HG03095 (cell line): ENCODE results near the gene FBXO31.
A peak's percentile ranks its signal among the peaks of the same experiment; 100 is the strongest.
"Not testable (repeated sequence)": the region's sequence is repeated elsewhere in the genome, so short reads cannot be mapped to it uniquely, and the experiment has no call there.

ENCODE experiments used
- ATAC-seq: cut with Tn5 transposase; IDR thresholded peaks from one replicate; pipeline ENCODE4 v1.9.1; 2021; ENCODE audit warnings: moderate library complexity; ENCODE audit not compliant: unreplicated experiment

FBXO31 gene

GRCh38 chr16:87411375-87412271 is 28.0 kb upstream of the FBXO31 start:
- ATAC-seq, result no peak

GRCh38 chr16:87410968-87411367 is 27.4 kb upstream of the FBXO31 start:
- ATAC-seq, result no peak

GRCh38 chr16:87410530-87410929 is 27.0 kb upstream of the FBXO31 start:
- ATAC-seq, result no peak

- no peak for ATAC-seq
Measured at GRCh38 chr16:87409781-87410180, 26.2 kb upstream of the FBXO31 start.

GRCh38 chr16:87409153-87409552 is 25.6 kb upstream of the FBXO31 start:
- no peak for ATAC-seq

DNA sequence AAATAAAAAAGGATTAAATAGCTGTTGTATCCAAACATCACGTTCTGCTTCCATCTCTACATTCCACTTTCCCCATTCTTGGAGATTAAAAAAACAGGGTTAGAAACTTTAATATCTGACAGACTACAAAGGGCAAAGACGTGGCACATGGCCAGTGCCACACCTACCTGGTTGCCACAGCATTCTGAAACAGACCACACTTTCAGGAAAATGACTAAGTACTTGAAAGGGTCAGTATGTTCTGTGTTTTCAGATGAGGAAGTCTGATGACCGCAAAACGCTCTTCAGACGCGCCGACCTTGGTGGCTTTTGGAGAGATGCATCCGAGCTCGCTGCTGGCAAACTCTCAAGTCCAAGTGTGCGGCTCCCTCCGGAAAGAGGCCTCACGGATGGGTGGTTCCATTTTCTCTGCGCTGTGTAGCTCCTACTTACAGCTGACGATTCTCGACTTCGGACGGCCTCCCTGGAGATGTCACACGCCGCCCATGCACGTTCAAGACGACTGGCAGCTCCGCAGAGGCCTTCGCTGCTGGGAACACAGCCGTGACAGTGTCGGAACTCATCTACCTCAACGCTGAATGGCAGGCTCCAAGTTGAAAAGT is 24.0 kb upstream of the FBXO31 start:
- no peak for ATAC-seq

- ATAC-seq, result no peak
Measured at GRCh38 chr16:87406495-87407088, 23.0 kb upstream of the FBXO31 start.

GRCh38 chr16:87404764-87405625 is 21.4 kb upstream of the FBXO31 start:
- ATAC-seq, result no peak

DNA sequence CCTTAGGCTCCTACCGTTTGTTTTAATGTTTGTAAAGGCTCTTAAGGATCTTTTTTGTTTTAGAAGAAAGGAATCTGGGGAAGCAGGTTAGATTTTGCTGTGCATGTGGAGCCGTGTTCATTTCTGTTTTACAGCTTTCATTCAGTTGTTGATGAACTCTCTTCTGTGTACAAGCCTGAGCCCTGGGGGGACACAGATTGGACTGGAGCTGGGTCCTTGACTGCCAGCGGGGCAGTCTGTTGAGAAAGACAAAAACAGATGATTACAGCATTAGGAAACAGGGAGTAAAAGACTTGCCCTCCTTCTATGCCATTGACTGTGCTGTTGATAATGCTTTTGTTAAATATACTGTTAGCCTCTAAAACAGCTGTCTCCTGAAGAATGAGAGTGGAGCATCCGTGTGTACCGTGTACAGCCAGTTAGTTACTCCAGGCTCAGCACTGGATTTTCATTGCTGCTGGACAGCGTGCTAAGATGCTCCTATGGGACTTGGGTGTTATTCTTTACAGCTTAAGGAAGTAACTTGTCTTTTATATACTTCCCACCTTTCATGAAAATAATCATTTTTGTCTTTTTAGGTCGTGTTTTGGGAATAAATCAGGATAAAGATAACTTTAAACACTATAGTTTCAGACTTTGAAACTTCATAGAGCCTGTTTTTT is 11.7 kb upstream of the FBXO31 start:
- ATAC-seq, result no peak

- ATAC-seq, result no peak
Measured at GRCh38 chr16:87393680-87394055, 10.1 kb upstream of the FBXO31 start.

DNA sequence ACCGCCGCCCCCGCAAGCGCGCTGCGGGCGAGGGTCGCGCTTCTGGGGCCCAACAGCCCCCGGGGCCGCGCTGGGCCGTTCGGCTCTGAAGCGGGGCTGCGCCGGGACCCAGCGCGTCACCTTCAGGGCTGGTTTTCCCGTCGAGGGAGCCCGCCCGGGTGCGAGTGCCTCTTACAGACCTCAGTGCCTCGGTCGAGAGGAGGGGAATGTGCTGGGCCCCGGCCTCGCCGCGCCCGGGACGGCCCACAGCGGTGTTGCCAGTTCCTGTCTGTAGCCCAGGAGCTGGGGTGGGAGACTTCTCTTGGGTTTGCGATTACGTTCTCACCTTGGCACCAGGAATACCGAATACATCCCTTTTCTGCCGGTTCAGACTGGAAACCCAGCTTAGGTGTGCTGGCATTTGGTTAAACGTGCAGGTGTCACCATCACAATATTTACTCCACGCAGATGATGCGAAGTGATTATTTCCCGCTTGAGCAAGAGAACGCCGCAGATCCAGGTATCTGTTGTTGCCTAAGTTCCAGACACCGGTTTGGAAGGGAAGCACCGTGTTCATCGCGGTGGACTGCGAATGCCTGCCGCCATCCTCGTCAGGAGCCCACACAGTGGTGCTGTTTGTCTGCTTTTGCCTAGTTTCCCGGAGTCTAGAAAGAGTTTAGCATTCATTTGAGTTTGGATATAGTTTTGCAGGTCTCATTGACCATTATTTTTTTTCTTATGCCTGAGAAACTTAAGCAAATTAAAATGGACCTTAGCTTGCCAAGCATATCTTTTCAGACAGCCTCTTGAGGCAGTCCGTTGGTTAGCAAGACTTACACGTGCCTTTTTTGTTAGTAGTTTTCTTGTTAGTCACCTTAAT is 9.5 kb upstream of the FBXO31 start:
- ATAC-seq, result peak; percentile 4

DNA sequence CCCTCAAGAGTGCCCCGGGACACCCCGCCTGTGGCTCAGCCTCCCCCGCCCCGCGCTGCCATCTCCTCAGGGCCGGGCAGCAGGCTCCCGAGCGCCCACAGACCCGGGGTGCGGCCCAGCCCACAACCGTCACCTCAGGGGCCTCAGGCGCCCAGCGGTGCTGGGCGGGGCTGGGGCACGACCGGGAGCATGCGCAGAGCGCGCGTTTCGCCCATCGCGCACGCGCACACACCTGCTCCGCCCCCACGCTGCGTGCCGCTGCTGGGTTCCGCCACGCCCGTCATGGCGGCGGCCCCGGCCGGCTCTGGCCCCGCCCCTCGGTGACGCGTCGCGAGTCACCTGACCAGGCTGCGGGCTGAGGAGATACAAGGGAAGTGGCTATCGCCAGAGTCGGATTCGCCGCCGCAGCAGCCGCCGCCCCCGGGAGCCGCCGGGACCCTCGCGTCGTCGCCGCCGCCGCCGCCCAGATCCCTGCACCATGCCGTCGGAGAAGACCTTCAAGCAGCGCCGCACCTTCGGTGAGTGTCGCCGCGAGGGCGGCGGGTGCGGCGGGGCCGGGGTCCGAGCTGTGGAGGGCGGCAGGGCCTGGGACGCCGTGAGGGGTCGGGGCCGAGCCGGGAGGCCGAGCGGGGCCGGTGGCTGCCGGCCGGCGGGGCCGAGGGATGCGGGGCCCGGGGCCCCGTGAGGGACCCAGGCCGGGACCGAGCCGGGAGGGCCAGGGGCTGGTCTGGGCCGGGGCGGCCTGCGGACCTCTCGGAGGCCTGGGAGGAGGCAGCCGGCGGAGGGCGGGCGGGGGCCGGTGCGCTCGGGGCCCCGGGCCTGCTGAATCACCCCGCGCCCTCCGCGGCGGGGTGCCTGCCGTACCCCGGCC is 8.6 kb upstream of the FBXO31 start, which contains the start of gene MAP1LC3B:
Gene MAP1LC3B, plus strand, starts transcription at position 387 of the 871 bp plus-strand sequence. Its CDS starts 92 bp downstream, at position 479.
- peak; percentile 54 for ATAC-seq

DNA sequence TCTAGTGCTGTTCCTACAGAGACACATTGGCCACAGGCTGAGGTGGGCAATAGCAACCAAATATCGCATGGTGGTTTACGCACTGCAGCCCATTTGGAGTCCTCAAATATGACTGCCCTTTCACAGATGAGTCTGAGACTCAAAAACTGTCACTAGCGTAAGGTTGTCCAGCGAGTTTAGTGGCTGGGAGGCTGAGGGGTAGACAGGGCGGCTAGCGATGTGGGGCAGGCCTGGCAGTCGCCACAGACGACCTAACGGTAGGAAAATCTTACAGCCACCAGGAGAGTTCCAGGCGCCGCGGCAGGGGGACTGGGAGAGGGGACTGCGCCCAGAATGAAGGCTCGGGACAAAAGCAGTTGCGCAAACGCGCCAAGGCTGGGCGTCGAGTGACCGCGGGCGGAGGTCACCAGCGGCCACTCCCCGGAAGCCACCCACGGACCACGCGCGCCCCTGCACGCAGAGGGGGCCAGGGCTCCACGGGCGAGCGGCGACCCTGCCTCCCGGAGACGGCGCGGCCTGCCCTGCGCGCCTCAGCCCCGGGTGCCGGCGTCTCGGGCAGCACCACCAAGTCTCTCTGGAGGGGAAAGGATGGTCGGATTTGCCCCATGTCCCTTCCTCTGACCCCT is 7.9 kb upstream of the FBXO31 start:
- ATAC-seq, result peak; percentile 5

DNA sequence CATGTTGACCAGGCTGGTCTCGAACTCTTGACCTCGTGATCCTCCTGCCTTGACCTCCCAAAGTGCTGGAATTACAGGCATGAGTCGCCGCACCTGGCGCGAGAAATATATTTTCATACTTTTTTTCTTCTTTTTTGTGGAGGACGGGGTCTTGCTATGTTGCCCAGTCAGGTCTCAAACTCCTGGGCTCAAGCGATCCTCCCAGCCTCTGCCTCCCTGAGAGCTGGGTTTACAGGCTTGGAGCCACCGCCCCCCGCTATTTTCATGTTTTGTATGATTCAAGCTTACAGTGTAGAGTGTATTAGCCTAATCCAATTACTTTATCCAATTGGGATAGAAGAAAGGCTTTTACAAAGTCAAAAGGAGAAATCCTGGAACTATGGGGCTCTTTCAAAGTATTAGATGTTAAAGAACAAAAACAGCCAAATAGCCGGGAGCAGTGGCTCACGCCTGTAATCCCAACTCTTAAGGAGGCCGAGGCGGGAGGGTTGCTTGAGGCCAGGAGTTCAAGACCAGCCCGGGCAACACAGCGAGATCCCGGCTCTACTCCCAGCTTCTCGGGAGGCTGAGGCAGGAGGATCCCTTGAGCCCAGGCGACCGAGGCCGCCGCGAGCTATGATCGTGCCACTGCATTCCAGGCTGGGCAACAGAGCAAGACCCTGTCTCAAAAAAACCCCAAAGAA is 7.2 kb upstream of the FBXO31 start:
- ATAC-seq, result no peak

GRCh38 chr16:87389914-87390313 is 6.3 kb upstream of the FBXO31 start:
- not testable (repeated sequence) for ATAC-seq

DNA sequence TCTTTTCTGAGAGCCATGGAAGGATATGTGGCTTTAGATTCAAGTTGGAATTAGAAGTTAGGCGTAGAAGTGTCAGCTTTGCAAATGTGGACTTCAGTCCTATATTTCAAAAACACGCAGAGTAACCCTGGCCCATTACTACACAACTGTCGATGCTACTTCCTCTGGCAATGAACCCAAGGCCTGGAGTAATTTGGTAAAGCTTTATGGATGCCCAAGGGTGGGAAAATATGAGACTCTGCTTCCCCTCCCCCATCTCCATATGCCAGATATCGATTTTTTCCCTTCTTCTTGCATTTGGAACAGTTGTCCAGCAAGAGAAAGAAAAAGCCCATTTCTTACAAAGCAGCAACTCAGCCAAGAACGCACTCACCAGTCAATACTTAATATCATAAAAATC is 5.7 kb upstream of the FBXO31 start:
- ATAC-seq, result no peak

DNA sequence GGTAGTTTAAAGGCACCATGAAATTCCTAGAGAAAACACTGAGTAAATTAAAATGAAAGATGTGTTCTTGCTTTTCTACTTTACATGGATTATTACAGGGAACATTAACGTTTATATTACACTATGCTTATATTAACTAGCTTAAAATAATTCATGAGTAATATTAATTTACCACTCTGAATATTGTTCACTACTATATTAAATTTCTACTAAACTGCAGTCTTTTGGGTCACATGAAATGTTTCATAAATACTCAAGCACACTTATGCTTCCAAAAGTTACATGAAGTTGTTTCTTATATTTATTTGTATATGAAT is 5.2 kb upstream of the FBXO31 start:
- ATAC-seq, result no peak
